ENCODE results near the gene NRG4. TPM values are rescaled to one million over a fixed set of nuclear protein-coding genes. Genes with fewer than 3 reads are reported as not detected.

Gene NRG4
- total RNA-seq, 2 experiments from 2014 or later: not detected

- Mint-ChIP-seq H3K4me1 (ENCODE audit: low read depth) (no peaks in the 10 kb centered on the region), H3K27ac (no peak overlapping the region), H3K27me3 (peaks cover 13% of the 10 kb centered on the region), H3K4me3 (no peak overlapping the region), H3K36me3 (peaks cover 5% of the 10 kb centered on the region), H3K9me3 (peaks cover 13% of the 10 kb centered on the region)
- intact Hi-C loops (cut with micrococcal nuclease): no loop called here
- DNase-seq: no peak
- ChIA-PET CTCF (interaction anchor here (0.6 kb wide), 1 partner anchor 192 kb away, joined by 4 read pairs; no protein-coding TSS in a partner anchor), POLR2A (no interaction called here)
Observed at GRCh38 chr15:75943246-75943645, 69.0 kb downstream of the NRG4 start.

GRCh38 chr15:75942464-75942863 lies 69.8 kb downstream of the NRG4 start:
- ChIA-PET POLR2A (no interaction called here), CTCF (interaction anchor here (0.6 kb wide), 2 partner anchors 14 to 193 kb away, joined by 3 to 4 read pairs; no protein-coding TSS in a partner anchor)
- intact Hi-C loops (cut with micrococcal nuclease): no loop called here
- Mint-ChIP-seq H3K36me3 (peaks cover 12% of the 10 kb centered on the region), H3K9me3 (peaks cover 14% of the 10 kb centered on the region), H3K27ac (no peak overlapping the region), H3K4me1 (ENCODE audit: low read depth) (no peaks in the 10 kb centered on the region), H3K27me3 (peaks cover 9% of the 10 kb centered on the region), H3K4me3 (no peak overlapping the region)
- DNase-seq: no peak

GRCh38 chr15:75930866-75931265 lies 81.4 kb downstream of the NRG4 start:
- no peak overlapping the region for H3K27ac Mint-ChIP-seq
- no peak for DNase-seq
- CTCF ChIA-PET: interaction anchor here (1.3 kb wide), 1 partner anchor 10 kb away, joined by 6 read pairs; no protein-coding TSS in a partner anchor
- H3K27me3 Mint-ChIP-seq: no peaks in the 10 kb centered on the region
- peaks cover 41% of the 10 kb centered on the region for H3K36me3 Mint-ChIP-seq
- H3K4me3 Mint-ChIP-seq: no peak overlapping the region
- intact Hi-C loops (cut with micrococcal nuclease): no loop called here
- H3K4me1 Mint-ChIP-seq (ENCODE audit: low read depth): peaks cover 14% of the 10 kb centered on the region
- no peaks in the 10 kb centered on the region for H3K9me3 Mint-ChIP-seq
- POLR2A ChIA-PET: no interaction called here

GRCh38 chr15:75929799-75930565 lies 82.2 kb downstream of the NRG4 start:
- Mint-ChIP-seq H3K4me3 (no peak overlapping the region), H3K36me3 (peaks cover 40% of the 10 kb centered on the region), H3K27ac (no peak overlapping the region), H3K27me3 (no peaks in the 10 kb centered on the region), H3K9me3 (no peaks in the 10 kb centered on the region), H3K4me1 (ENCODE audit: low read depth) (peaks cover 17% of the 10 kb centered on the region)
- ChIA-PET POLR2A (no interaction called here), CTCF (interaction anchor here (0.7 to 2.3 kb wide), 4 partner anchors 9 to 826 kb away, joined by 3 to 10 read pairs (median 5); no protein-coding TSS in a partner anchor)
- intact Hi-C loops (cut with micrococcal nuclease): no loop called here
- no peak for DNase-seq

- H3K27ac Mint-ChIP-seq: no peak overlapping the region
- ChIA-PET POLR2A (no interaction called here), CTCF (interaction anchor here (0.7 to 2.3 kb wide), 6 partner anchors 14 to 827 kb away, joined by 3 to 10 read pairs (median 3); no protein-coding TSS in a partner anchor)
- no peak overlapping the region for H3K4me3 Mint-ChIP-seq
- peak; percentile 11 for DNase-seq
- H3K36me3 Mint-ChIP-seq: peaks cover 39% of the 10 kb centered on the region
- H3K4me1 Mint-ChIP-seq (ENCODE audit: low read depth): peaks cover 19% of the 10 kb centered on the region
- H3K9me3 Mint-ChIP-seq: no peaks in the 10 kb centered on the region
- intact Hi-C loops (cut with micrococcal nuclease): no loop called here
- H3K27me3 Mint-ChIP-seq: no peaks in the 10 kb centered on the region
Observed at GRCh38 chr15:75928680-75929608, 83.3 kb downstream of the NRG4 start.

- Mint-ChIP-seq H3K9me3 (no peaks in the 10 kb centered on the region), H3K4me1 (ENCODE audit: low read depth) (peaks cover 24% of the 10 kb centered on the region), H3K36me3 (peaks cover 34% of the 10 kb centered on the region), H3K27me3 (no peaks in the 10 kb centered on the region), H3K27ac (no peak overlapping the region), H3K4me3 (no peak overlapping the region)
- no peak for DNase-seq
- CTCF ChIA-PET: interaction anchor here (1.0 to 2.3 kb wide), 2 partner anchors 118 kb away, joined by 3 to 10 read pairs; no protein-coding TSS in a partner anchor
- intact Hi-C loops (cut with micrococcal nuclease): no loop called here
- POLR2A ChIA-PET: no interaction called here
Observed at GRCh38 chr15:75927601-75928000, 84.6 kb downstream of the NRG4 start.

- no peaks in the 10 kb centered on the region for H3K27me3 Mint-ChIP-seq
- DNase-seq: no peak
- intact Hi-C loops (cut with micrococcal nuclease): no loop called here
- no peak overlapping the region for H3K4me3 Mint-ChIP-seq
- no peak overlapping the region for H3K27ac Mint-ChIP-seq
- POLR2A ChIA-PET: no interaction called here
- CTCF ChIA-PET: interaction anchor here (1.0 kb wide), 1 partner anchor 117 kb away, joined by 3 read pairs; no protein-coding TSS in a partner anchor
- H3K4me1 Mint-ChIP-seq (ENCODE audit: low read depth): peaks cover 30% of the 10 kb centered on the region
- peaks cover 36% of the 10 kb centered on the region for H3K36me3 Mint-ChIP-seq
- H3K9me3 Mint-ChIP-seq: no peaks in the 10 kb centered on the region
Observed at GRCh38 chr15:75926931-75927330, 85.3 kb downstream of the NRG4 start.

- intact Hi-C loops (cut with micrococcal nuclease): no loop called here
- peaks cover 30% of the 10 kb centered on the region for H3K4me1 Mint-ChIP-seq (ENCODE audit: low read depth)
Observed at GRCh38 chr15:75925440-75925839, 86.8 kb downstream of the NRG4 start.

GRCh38 chr15:75924576-75924975 lies 87.6 kb downstream of the NRG4 start:
- ChIA-PET CTCF (interaction anchor here (0.7 to 1.4 kb wide), 2 partner anchors 15 to 123 kb away, joined by 3 to 4 read pairs; no protein-coding TSS in a partner anchor), POLR2A (no interaction called here)
- H3K36me3 Mint-ChIP-seq: peaks cover 28% of the 10 kb centered on the region
- no peak overlapping the region for H3K27ac Mint-ChIP-seq
- H3K4me1 Mint-ChIP-seq (ENCODE audit: low read depth): peaks cover 24% of the 10 kb centered on the region
- no peak for DNase-seq
- no peaks in the 10 kb centered on the region for H3K27me3 Mint-ChIP-seq
- intact Hi-C loops (cut with micrococcal nuclease): no loop called here
- H3K4me3 Mint-ChIP-seq: no peak overlapping the region
- H3K9me3 Mint-ChIP-seq: no peaks in the 10 kb centered on the region

More at GRCh38 chr15:75925440-75925839, 86.8 kb downstream of the NRG4 start:
- no peak for DNase-seq
- POLR2A ChIA-PET: interaction anchor here (0.7 kb wide), 1 partner anchor 18 kb away, joined by 3 read pairs; no protein-coding TSS in a partner anchor
- Mint-ChIP-seq H3K27ac (no peak overlapping the region), H3K9me3 (no peaks in the 10 kb centered on the region), H3K27me3 (no peaks in the 10 kb centered on the region), H3K36me3 (peaks cover 31% of the 10 kb centered on the region), H3K4me3 (no peak overlapping the region)
- CTCF ChIA-PET: no interaction called here

- ChIA-PET POLR2A (no interaction called here), CTCF (interaction anchor here (1.4 to 1.5 kb wide), 2 partner anchors 122 to 215 kb away, joined by 4 to 6 read pairs; no protein-coding TSS in a partner anchor)
- H3K27me3 Mint-ChIP-seq: no peaks in the 10 kb centered on the region
- H3K4me1 Mint-ChIP-seq (ENCODE audit: low read depth): peaks cover 24% of the 10 kb centered on the region
- no peak overlapping the region for H3K27ac Mint-ChIP-seq
- intact Hi-C loops (cut with micrococcal nuclease): no loop called here
- H3K9me3 Mint-ChIP-seq: no peaks in the 10 kb centered on the region
- H3K4me3 Mint-ChIP-seq: no peak overlapping the region
- peaks cover 28% of the 10 kb centered on the region for H3K36me3 Mint-ChIP-seq
- peak; percentile 33 for DNase-seq
Observed at GRCh38 chr15:75923756-75924155, 88.5 kb downstream of the NRG4 start.

- Mint-ChIP-seq H3K4me3 (no peak overlapping the region), H3K36me3 (peaks cover 39% of the 10 kb centered on the region), H3K27ac (no peak overlapping the region), H3K9me3 (no peaks in the 10 kb centered on the region), H3K4me1 (ENCODE audit: low read depth) (peaks cover 24% of the 10 kb centered on the region), H3K27me3 (no peaks in the 10 kb centered on the region)
- CTCF ChIA-PET: interaction anchor here (0.6 to 2.8 kb wide), 11 partner anchors 9 to 282 kb away, joined by 3 to 10 read pairs (median 5); no protein-coding TSS in a partner anchor
- intact Hi-C loops (cut with micrococcal nuclease): no loop called here
- POLR2A ChIA-PET: interaction anchor here (1.1 kb wide), 1 partner anchor 12 kb away, joined by 4 read pairs; no protein-coding TSS in a partner anchor
- DNase-seq: no peak
Observed at GRCh38 chr15:75921732-75922703, 90.2 kb downstream of the NRG4 start.
